Mesenchymal stem cell (in vitro differentiated cells and primary cell): Measurements from ENCODE around the gene ALDH7A1.
A peak's percentile ranks its signal among the peaks of the same experiment; 100 is the strongest.

Experiments used
- DNase-seq: peaks from one replicate; pipeline ENCODE4 v3.0.0-alpha.2; 2013
- H2AFZ ChIP-seq: one replicate; pipeline ENCODE4 v1.6.1; 2013; ENCODE audit warnings: low read depth, mild to moderate bottlenecking, control low read depth, inconsistent platforms, low read length, moderate library complexity
- H2AK5ac ChIP-seq: 2 replicates; pipeline ENCODE4 v1.6.1; 2013; ENCODE audit warnings: low read length, moderate library complexity, mild to moderate bottlenecking, inconsistent platforms; ENCODE audit not compliant: severe bottlenecking
- H2BK120ac ChIP-seq: one replicate; pipeline ENCODE4 v1.6.1; 2013; ENCODE audit warnings: low read depth, mild to moderate bottlenecking, inconsistent platforms, low read length, moderate library complexity
- H2BK12ac ChIP-seq, 2 experiments: one replicate each; pipeline ENCODE4 v1.6.1; 2013; ENCODE audit warnings: inconsistent platforms in 2 of 2, low read length in 2 of 2, mild to moderate bottlenecking in 2 of 2, moderate library complexity in 2 of 2, control low read depth in 1 of 2
- H2BK15ac ChIP-seq: one replicate; pipeline ENCODE4 v1.6.1; 2013; ENCODE audit warnings: mild to moderate bottlenecking, low read depth, inconsistent platforms; ENCODE audit not compliant: poor library complexity, severe bottlenecking
- H2BK5ac ChIP-seq: 2 replicates; pipeline ENCODE4 v1.6.1; 2013; ENCODE audit warnings: low read depth, mild to moderate bottlenecking, low read length, control low read depth, inconsistent platforms; ENCODE audit not compliant: poor library complexity, severe bottlenecking
- H3K14ac ChIP-seq, 2 experiments: one replicate each; pipeline ENCODE4 v1.6.1; 2013; ENCODE audit warnings: inconsistent platforms in 2 of 2, low read length in 2 of 2, control low read depth in 1 of 2, mild to moderate bottlenecking in 1 of 2, moderate library complexity in 1 of 2
- H3K18ac ChIP-seq, 2 experiments: one replicate each; pipeline ENCODE4 v1.6.1; 2013; ENCODE audit warnings: inconsistent platforms in 2 of 2, low read length in 2 of 2, control low read depth in 1 of 2, low read depth in 1 of 2, mild to moderate bottlenecking in 1 of 2
- H3K23ac ChIP-seq, 2 experiments: one replicate each; pipeline ENCODE4 v1.6.1; 2013; ENCODE audit warnings: inconsistent platforms in 2 of 2, low read length in 2 of 2, mild to moderate bottlenecking in 2 of 2, moderate library complexity in 2 of 2, control low read depth in 1 of 2
- H3K27ac ChIP-seq: 2 replicates; pipeline ENCODE4 v1.5.1; 2013; ENCODE audit warnings: mild to moderate bottlenecking, moderate library complexity, low read length, control low read depth, inconsistent platforms; ENCODE audit not compliant: poor library complexity, severe bottlenecking
- H3K27me3 ChIP-seq, 2 experiments: 2 replicates each; pipeline versions ENCODE4 v1.6.1 to v1.7.0; 2013; ENCODE audit warnings: low read length in 2 of 2, mild to moderate bottlenecking in 2 of 2, moderate library complexity in 2 of 2, control low read depth in 1 of 2, inconsistent platforms in 1 of 2; ENCODE audit not compliant: control insufficient read depth in 1 of 2, insufficient read depth in 1 of 2
- H3K36me3 ChIP-seq, 2 experiments: 2 replicates each; pipeline versions ENCODE4 v1.6.1 to v1.7.0; 2013; ENCODE audit warnings: low read length in 2 of 2, control low read depth in 1 of 2, inconsistent platforms in 1 of 2, low read depth in 1 of 2, mild to moderate bottlenecking in 1 of 2; ENCODE audit not compliant: insufficient read depth in 2 of 2, control insufficient read depth in 1 of 2
- H3K4ac ChIP-seq, 2 experiments: one replicate each; pipeline ENCODE4 v1.6.1; 2013; ENCODE audit warnings: inconsistent platforms in 2 of 2, low read length in 2 of 2, mild to moderate bottlenecking in 2 of 2, moderate library complexity in 2 of 2, control low read depth in 1 of 2, low read depth in 1 of 2
- H3K4me1 ChIP-seq: 2 replicates; pipeline ENCODE4 v1.6.1; 2013; ENCODE audit warnings: low read depth, low read length, control low read depth; ENCODE audit not compliant: control insufficient read depth, insufficient read depth
- H3K4me2 ChIP-seq: 2 replicates; pipeline ENCODE4 v1.6.1; 2013; ENCODE audit warnings: low read length, mild to moderate bottlenecking, inconsistent platforms; ENCODE audit not compliant: poor library complexity, severe bottlenecking
- H3K4me3 ChIP-seq, 2 experiments: 2 replicates each; pipeline versions ENCODE4 v1.5.1 to v1.7.0; 2013; ENCODE audit warnings: low read length in 2 of 2, mild to moderate bottlenecking in 2 of 2, control low read depth in 1 of 2, low read depth in 1 of 2; ENCODE audit not compliant: insufficient read depth in 1 of 2
- H3K79me1 ChIP-seq: replicated peaks from 2 replicates; pipeline ENCODE4 v1.6.1; 2013; ENCODE audit warnings: mild to moderate bottlenecking, control low read depth, low read length, inconsistent platforms; ENCODE audit not compliant: poor library complexity, severe bottlenecking
- H3K9ac ChIP-seq: 2 replicates; pipeline ENCODE4 v1.7.0; 2013; ENCODE audit warnings: mild to moderate bottlenecking, low read length, moderate library complexity
- H3K9me3 ChIP-seq: 2 replicates; pipeline ENCODE4 v1.7.0; 2013; ENCODE audit warnings: mild to moderate bottlenecking, low read length; ENCODE audit not compliant: control insufficient read depth
- H4K8ac ChIP-seq: one replicate; pipeline ENCODE4 v1.6.1; 2013; ENCODE audit warnings: inconsistent platforms, mild to moderate bottlenecking, low read length, moderate library complexity
- H4K91ac ChIP-seq: one replicate; pipeline ENCODE4 v1.6.1; 2013; ENCODE audit warnings: mild to moderate bottlenecking, low read length, inconsistent platforms
- WGBS: methylation state at CpG from one replicate; pipeline ENCODE4 v1.1.7; 2013; ENCODE audit warnings: mixed read lengths; 5-methylcytosine and 5-hydroxymethylcytosine counted together

Gene ALDH7A1

GRCh38 chr5:126526493-126526892, 68.5 kb downstream of the ALDH7A1 start:
- Histone ChIP-seq H3K9me3 (no peaks in the 10 kb centered on the region), H2BK15ac (no peak overlapping the region), H2BK12ac (no peak overlapping the region), H3K9ac (no peak overlapping the region), H3K23ac (no peak overlapping the region), H3K27me3 (no peaks in the 10 kb centered on the region), H2BK120ac (no peak overlapping the region), H2AK5ac (no peak overlapping the region), H3K27ac (no peak overlapping the region), H3K18ac (peak overlapping the region in 1 of 2 experiments; percentile 9), H2BK5ac (no peak overlapping the region), H3K4me2 (no peak overlapping the region), H3K4me3 (no peak overlapping the region), H3K14ac (no peak overlapping the region), H4K8ac (no peak overlapping the region), H4K91ac (no peak overlapping the region), H3K4ac (no peak overlapping the region), H2AFZ (no peak overlapping the region), H3K79me1 (no peaks in the 10 kb centered on the region), H3K4me1 (no peaks in the 10 kb centered on the region), H3K36me3 (no peaks in the 10 kb centered on the region)
- no peak for DNase-seq

GRCh38 chr5:126525630-126526245, 69.3 kb downstream of the ALDH7A1 start:
- Histone ChIP-seq H3K4me1 (no peaks in the 10 kb centered on the region), H3K79me1 (no peaks in the 10 kb centered on the region), H2BK5ac (no peak overlapping the region), H2BK12ac (no peak overlapping the region), H3K4me3 (no peak overlapping the region), H3K27ac (no peak overlapping the region), H3K36me3 (no peaks in the 10 kb centered on the region), H3K23ac (no peak overlapping the region), H2BK15ac (no peak overlapping the region), H4K8ac (no peak overlapping the region), H2BK120ac (no peak overlapping the region), H3K9ac (no peak overlapping the region), H2AFZ (no peak overlapping the region), H3K4me2 (no peak overlapping the region), H2AK5ac (no peak overlapping the region), H3K4ac (no peak overlapping the region), H3K14ac (no peak overlapping the region), H3K18ac (no peak overlapping the region), H3K9me3 (no peaks in the 10 kb centered on the region), H4K91ac (no peak overlapping the region), H3K27me3 (no peaks in the 10 kb centered on the region)
- no peak for DNase-seq
- WGBS: 44% methylated on average over 4 of the region's 5 CpGs

DNA sequence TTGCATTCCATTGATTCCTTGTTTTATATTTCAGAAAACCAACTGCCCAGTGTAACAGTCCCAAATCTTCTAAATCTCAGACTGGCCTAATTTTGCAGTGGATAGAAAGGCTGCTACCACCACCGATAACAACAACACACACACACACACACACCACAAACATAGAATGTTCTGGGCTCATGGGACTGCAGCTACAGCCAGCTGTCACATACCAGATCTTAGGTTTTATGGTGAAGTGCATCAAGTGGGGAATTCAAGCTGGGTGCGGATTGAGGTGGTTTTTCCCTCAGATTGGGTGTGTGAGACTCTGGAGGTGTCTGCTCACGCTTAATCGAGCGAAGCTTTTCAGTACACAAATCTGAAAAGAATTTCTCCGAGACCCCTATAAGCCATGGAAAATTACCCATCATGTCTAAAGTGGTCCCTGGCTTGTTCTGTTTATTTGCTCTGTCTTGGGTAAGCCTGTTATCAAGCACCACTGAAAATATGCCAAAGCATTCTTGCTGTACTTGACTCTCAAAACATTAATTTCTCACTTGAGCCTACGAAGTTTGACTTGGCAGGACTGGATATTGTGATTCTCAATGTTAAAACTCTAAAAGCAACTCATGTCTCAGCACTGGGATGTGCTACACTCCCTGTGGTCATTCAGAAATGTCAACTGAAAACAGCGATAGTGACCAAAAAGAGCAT, 71.1 kb downstream of the ALDH7A1 start:
- no peak overlapping the region for H3K23ac ChIP-seq
- no peak overlapping the region for H2BK5ac ChIP-seq
- no peak overlapping the region for H3K4me2 ChIP-seq
- no peak overlapping the region for H2BK120ac ChIP-seq
- H3K27ac ChIP-seq: no peak overlapping the region
- WGBS: 80% methylated on average over 8 of the region's 8 CpGs
- no peak overlapping the region for H2AFZ ChIP-seq
- peak overlapping the region; percentile 46 for H2BK15ac ChIP-seq
- H3K79me1 ChIP-seq: no peaks in the 10 kb centered on the region
- H2BK12ac ChIP-seq: no peak overlapping the region
- H3K9ac ChIP-seq: no peak overlapping the region
- peak overlapping the region in 1 of 2 experiments; percentile 66 for H3K18ac ChIP-seq
- DNase-seq: no peak
- peaks cover 4% of the 10 kb centered on the region for H3K4me1 ChIP-seq
- no peak overlapping the region for H4K91ac ChIP-seq
- H3K4ac ChIP-seq: no peak overlapping the region
- H3K9me3 ChIP-seq: no peaks in the 10 kb centered on the region
- H2AK5ac ChIP-seq: no peak overlapping the region
- no peak overlapping the region for H4K8ac ChIP-seq
- H3K27me3 ChIP-seq: no peaks in the 10 kb centered on the region
- H3K4me3 ChIP-seq: no peak overlapping the region
- no peak overlapping the region for H3K14ac ChIP-seq
- no peaks in the 10 kb centered on the region for H3K36me3 ChIP-seq

DNA sequence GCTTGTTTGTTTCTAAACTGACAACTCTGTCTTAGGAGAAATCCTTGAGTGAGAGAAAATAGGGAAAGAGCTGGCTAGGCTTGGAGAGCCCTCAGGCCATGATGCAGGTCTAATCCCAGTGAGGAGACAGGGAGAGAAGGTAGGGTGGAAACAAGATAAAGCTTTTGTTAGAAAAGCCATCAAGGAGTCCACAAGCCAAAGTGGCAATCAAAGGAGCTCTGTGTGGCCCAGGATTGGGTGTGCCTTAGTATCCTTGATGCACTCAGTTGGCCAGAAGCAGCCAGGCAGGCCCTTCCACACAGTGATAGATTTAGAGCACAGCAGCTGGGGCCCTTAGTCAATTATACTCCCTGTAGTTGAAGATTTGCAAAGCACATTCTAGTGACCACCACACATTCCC, 73.9 kb downstream of the ALDH7A1 start:
- H3K36me3 ChIP-seq: no peaks in the 10 kb centered on the region
- no peak overlapping the region for H2AFZ ChIP-seq
- no peak overlapping the region for H3K4me2 ChIP-seq
- no peak overlapping the region for H2BK5ac ChIP-seq
- H3K79me1 ChIP-seq: no peaks in the 10 kb centered on the region
- peak overlapping the region; percentile 26 for H2BK15ac ChIP-seq
- H3K14ac ChIP-seq: no peak overlapping the region
- no peak overlapping the region for H2BK120ac ChIP-seq
- no peak overlapping the region for H3K27ac ChIP-seq
- no peak overlapping the region for H3K23ac ChIP-seq
- H3K18ac ChIP-seq: peak overlapping the region; percentile 31 to 58
- H3K9ac ChIP-seq: no peak overlapping the region
- DNase-seq: no peak
- H3K27me3 ChIP-seq: no peaks in the 10 kb centered on the region
- H3K4ac ChIP-seq: peak overlapping the region; percentile 38 to 88
- no peak overlapping the region for H3K4me3 ChIP-seq
- no peak overlapping the region for H2BK12ac ChIP-seq
- H3K4me1 ChIP-seq: peaks cover 4% of the 10 kb centered on the region
- no peaks in the 10 kb centered on the region for H3K9me3 ChIP-seq
- H4K91ac ChIP-seq: peak overlapping the region; percentile 44
- H2AK5ac ChIP-seq: no peak overlapping the region
- H4K8ac ChIP-seq: peak overlapping the region; percentile 19
